Limb (tissue), 2 donors: ENCODE results near the gene SPATA31E1.
"Not testable (repeated sequence)": the region's sequence is repeated elsewhere in the genome, so short reads cannot be mapped to it uniquely, and the experiment has no call there.

ENCODE experiments used
- DNase-seq, 2 donors: peaks; one replicate each; pipeline ENCODE4 v3.0.0-alpha.2; 2016; ENCODE audit errors: extremely low spot score in 2 of 2

SPATA31E1 gene

DNA sequence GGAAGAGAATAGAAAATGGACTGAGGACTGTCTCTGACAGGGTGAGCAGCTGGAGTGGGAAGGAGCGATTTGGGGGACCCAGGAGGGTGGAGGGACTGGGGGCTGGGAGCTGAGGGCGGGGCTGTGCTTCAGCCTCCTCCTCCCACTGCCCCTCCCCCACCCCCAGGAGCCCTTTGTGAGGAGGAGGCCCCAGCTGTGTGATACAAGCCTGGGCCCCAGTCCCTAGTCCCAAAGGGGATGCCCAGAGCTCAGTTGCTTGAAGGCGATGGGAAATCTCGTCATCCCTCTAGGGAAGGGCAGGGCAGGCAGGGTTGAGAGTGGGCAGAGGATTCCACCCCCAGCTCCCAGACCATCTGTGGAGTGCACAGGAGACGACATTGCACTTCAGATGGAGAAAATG, at the start of gene SPATA31E1:
Gene SPATA31E1 (plus strand): TSS at position 251 of the 400 bp plus-strand sequence. CDS start 15 bp downstream, at position 266.
- DNase-seq = no peak

DNA sequence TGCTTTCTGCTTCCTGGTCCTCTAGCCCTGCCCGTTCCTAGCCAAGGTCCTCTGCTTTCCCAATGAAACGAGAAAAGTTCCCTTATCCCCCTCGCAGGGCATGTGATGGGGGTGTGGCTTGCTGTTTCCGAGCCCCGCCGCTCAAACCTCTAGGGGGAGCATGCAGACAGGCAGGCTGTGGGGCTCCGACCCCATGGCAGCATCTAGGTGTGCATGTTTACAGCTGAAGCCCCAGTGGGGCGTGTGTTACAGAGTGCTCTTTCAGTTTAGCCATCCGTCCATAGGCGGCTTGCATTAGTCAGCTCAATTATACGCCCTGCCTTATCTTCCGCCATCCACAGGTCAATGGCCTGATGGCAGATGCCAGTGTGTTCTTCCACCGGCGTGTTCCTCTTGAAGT, 48.3 kb upstream of the SPATA31E1 start:
- DNase-seq = no peak

DNA sequence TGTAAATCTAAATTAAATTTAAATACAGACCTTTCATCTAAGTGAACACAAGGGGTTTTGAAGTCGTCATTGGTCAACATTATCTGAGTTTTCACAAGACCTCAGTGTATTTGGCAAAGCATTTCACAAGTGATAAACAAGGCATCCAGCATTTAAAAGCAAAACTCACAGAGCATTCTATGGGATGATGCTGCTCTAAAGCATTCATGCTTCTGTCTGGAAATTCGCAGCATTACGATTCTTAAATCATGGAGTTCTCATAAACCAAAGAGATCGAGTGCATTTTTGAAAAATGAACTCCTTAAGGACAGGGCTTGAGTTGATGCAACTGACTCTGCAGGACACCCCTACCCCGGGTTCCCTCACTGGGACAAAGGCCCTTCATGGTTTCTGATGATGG, 46.1 kb upstream of the SPATA31E1 start:
- DNase-seq = no peak

DNA sequence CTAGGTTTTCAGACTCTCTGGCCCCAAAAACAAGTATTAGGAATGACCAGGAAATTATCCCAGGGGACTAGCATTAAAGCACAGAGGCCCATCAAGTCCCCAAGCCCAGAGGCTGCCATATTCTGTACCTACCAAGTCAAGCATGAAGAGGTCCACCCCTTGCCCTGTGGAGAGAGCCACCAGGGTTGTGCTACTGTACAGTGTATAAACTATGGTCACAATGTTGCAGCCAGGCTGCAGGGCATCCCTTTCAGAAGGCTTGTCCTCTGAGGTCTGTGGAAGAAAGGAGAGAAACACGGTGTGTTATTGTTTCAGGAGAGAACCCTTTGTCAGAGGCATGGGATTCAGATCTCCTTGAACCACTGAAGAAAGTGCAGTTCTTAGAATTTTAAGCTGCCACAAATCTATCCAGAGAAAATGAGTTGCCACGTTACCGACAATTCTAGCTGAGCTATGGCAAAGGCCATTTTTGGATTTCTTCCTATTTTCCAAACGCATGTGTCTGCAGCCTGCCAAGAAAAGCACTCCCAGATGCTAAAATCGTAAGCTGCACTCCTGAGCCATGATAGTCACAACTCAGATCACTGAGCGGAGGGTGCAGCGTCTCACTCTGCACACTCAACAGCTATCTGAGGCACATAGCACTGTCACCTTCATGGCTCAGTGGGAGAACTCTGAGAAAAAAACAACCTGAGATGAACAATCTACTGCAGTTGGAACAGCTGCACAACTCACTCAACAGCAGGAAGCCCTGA, 45.5 kb upstream of the SPATA31E1 start:
- DNase-seq = peak in 1 of 2 donors; percentile 21

DNA sequence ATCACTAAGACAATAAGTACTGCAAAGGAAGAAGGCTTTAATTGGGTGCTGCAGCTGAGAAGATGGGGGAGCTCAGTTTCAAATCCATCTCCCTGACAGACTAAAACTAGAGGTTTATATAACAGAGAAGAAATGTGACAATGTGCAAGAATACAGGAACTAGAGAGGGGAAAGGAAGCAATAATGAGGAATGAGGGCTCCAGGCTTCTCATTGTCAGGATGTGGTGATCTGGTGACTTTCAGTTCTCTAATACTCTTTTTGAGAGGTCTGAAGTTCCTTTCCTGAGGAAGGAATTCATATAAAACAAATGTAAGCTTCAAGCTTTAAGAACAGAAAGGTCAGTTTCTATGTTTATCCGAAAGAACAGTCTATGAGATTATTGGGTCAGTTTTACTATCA, 42.5 kb upstream of the SPATA31E1 start:
- no peak for DNase-seq

DNA sequence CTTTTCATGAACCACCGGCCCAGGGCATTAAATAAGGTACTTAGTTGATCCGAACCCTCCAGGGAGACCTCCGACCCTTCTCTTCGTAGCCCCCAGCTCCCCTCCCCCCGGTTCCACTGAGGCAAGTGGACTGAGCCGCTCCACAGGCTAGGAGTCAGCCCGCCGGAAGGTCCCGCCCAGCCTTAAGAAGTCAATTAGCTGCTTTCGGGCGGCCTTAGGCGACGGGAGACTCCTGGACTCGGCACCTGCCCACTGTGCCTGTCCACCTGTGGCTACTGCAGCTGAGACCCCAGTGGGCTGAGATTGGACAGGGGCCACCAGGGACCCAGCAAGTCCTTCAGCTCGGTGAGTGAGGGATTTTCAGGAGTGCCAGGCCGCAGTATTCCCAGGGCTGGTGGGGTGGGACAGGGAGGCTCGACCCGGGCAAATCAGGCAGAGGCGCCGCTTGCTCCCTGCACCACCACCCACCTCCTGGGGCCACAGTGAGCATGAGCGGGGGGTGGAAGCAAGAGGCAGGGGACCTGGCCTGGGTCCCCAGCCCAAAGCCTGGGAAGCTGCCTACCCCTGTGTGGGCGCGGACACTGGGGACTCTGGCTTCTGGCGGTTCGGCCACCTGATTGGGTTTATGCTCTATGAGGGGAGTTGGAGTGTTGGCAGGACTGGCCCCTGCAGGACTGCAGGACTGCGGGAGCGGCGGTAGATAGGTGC, 39.6 kb upstream of the SPATA31E1 start:
- no peak for DNase-seq

DNA sequence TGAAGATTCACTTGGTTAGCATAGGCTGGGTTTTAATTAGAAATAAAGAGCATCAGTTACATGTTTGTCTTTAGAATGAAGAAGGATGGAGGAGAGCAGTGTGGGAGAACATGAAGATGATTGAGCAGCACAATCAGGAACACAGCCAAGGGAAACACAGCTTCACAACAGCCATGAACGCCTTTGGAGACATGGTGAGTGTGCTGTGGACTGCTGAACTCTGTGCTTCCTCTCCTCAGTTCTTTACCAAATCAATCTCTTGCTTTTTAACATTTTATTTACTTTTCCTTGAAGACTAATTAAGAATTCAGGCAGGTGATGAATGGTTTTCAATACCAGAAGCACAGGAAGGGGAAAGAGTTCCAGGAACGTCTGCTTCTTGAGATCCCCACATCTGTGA, 38.2 kb upstream of the SPATA31E1 start:
- no peak for DNase-seq

DNA sequence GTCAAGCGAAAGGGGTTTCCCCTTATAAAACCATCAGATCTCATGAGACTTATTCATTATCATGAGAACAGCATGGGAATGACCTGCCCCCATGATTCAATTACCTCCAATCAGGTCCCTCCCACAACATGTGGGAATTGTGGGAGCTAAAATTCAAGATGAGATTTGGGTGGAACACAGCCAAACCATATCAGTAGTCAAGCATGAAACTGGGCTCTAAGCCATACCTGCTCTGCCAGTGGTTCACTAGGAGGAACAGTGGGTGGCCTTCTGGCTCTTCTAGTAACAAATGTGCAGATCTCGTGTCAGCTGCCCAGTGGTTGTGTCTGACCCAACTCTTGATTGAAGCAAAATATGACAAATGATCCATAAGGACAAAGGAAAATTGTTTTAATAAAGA, 34.9 kb upstream of the SPATA31E1 start:
- DNase-seq = not testable (repeated sequence)

DNA sequence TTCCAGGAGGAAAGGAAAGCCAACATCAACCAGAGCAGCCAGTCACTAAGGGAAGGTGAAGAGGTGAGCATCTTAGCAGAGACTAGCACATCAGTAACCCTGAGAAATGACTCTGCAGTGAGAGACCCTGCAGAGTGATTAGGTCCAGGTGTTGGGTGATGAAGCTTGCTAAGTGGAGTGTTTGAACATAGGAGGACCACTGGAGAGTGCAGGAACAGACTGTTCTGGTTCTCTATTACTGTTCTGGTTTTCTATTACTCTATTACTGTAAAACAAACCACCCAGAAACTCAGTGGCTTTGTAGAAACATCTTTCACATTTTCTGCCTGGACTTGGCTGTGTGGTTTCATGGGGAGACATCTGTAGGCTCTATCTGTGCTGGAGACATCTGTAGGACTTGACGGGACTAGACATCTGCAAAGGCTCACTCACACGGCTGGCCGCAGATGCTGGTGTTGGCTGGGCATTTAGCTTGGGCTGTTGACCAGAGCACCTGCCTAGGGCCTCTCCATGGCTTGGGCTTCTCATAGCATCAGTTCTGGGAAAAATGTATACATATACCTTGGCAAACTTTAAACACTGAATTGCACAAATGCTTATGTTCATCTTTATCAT, 33.4 kb upstream of the SPATA31E1 start:
- DNase-seq = peak in 1 of 2 donors; percentile 14

DNA sequence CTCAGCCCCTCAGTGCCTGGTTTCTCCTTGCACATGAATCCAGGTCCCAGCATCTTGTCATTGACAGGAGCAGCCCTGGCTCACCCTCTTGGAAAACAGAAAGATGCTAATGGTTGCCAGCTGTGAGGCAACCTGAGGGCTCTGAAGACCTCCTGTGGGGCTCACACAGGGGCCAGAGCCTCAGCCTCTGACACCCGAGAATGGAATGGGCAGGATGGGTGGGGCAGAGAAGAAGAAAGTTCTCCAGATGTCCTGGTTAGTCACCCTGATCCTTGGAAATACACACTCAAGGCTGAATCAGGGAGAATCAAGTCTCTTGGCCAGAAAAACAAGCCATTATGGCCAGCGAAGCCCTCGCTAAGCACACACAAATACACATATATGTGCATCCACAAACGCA, 32.3 kb upstream of the SPATA31E1 start:
- DNase-seq = no peak

DNA sequence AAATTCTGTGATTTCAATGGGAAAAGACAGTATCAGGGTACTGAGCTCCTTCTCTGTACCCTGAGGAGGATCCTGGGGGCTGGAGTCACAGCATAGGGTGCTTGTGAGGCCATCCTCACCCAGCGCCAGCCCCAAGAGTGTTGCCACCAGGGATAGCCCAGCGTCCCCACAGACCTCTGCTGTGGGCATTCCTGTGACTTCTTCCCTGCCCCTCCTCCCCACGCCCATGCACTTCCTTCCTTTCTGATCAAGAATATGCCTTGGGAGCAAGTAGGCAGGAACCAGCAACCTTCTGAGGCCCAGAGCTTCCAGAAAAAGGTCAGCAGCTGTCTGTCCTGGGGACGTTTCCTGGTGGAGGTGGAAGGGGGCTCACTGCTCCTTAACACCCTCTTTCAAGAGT, 31.5 kb upstream of the SPATA31E1 start:
- DNase-seq = not testable (repeated sequence)

DNA sequence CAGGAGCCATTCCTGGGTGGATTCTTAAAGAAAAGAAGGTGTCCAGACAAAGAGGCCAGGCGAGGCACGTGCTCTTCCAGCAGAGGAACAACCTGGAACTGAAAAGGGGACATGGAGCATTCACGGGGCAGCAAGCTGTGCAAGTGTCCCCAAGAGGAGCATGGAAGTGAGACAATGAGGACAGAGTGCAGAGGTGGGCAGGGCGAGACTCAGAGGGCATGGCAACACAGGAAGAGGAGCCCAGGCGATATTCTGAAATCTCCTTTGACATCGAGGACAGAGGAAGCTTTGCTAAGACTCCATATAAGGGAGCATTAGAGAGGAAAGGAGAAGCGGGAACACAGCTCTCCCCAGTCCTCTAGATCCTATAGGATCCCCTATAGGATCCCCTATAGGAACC, 29.4 kb upstream of the SPATA31E1 start:
- DNase-seq = no peak

DNA sequence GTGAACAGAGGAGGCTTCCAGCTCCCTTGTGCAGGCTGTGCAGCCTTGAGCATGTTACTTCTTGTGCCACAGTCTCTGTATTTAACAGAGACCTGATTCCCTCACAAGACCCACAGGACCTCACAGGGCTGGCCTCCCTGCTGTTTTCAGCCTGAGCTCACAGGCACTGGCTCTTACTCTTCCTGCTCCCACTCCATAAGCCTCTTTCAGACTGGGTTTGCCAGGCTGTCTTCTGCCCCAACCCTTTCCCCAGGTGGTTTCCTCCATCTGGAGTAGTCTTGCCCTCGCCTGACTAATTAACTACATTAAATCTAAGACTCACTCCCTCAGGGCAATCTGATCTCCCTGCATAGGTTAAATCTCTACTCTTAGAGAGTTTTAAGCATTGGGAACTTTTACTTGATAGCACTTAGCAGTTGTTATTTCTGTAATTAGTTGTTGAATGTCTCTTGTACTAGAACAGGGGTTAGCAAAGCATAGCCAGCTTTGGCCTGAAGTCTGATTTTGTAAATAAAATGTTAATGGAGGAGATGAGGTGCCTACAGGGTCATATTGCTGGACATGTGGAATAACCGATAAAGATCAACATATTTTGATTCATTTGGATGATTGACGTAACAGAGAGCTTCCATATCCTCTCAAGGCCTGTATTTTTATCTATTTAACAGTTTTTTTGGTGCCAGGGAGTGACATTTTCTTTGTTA, 28.6 kb upstream of the SPATA31E1 start:
- no peak for DNase-seq

DNA sequence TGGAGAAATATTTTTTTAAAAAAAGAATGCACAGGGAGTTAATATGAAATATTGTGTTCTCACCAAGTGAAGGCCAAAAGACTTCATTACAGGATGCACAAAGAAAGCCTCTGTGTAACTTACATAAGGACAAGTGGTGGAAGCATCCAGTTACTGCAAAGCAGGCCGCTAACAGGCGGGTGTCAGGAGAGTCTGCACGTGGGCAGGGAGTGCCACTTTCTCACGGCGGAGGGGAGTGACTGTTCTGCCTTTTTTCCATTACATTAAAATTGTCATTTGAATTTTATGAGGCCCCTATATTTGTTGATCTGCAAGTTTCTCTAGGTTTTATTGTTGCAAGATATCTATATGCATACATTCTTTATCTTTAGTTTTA, 28.1 kb upstream of the SPATA31E1 start:
- DNase-seq = no peak

DNA sequence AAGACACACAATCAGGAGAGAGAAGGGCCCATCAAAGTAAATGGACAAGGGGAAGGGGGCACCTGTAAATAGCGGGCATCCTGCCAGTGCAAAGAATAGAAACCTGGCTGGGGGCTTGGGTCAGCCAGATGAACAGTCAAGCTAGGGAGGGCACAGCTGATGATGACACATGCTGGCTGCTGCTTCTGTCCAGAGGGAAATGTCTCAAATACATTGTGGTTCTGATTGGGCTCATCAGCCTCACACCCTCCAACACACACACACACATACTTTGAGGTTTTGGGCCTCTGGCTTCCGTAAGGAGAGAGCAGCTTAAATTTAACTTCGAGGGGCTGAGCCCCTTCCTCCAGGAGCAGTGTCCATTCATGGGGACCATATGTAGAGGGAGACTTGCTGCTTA, 27.6 kb upstream of the SPATA31E1 start:
- DNase-seq = no peak

DNA sequence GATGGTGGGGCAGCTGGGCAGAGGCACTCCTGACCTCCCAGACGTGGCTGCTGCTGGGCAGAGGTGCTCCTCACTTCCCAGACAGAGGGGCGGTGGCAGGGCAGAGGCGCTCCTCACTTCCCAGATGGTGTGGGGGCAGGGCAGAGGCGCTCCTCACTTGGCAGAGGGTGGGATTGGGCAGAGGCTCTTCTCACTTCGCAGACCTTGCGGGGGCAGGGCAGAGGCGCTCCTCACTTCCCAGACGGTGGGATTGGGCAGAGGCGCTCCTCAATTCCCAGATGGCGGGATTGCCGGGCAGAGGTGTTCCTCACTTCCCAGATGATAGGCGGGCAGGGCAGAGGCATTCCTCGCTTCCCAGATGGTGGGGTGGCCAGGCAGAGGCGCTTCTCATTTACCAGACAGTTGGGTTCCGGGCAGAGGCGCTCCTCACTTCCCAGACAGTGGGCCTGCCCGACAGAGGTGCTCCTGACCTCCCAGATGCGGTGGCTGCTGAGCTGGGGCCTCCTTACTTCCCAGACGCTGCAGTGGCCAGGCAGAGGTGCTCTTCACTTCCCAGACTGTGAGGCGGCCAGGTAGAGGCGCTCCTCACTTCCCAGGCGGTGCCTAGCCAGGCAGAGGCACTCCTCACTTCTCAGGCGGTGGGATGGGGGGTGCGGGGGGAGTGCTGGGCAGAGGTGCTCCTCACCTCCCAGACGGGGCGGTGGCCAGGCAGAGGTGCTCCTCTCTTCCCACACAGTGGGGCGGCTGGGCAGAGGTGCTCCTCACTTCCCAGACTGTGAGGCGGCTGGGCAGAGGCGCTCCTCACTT, 25.3 kb upstream of the SPATA31E1 start:
- no peak for DNase-seq

DNA sequence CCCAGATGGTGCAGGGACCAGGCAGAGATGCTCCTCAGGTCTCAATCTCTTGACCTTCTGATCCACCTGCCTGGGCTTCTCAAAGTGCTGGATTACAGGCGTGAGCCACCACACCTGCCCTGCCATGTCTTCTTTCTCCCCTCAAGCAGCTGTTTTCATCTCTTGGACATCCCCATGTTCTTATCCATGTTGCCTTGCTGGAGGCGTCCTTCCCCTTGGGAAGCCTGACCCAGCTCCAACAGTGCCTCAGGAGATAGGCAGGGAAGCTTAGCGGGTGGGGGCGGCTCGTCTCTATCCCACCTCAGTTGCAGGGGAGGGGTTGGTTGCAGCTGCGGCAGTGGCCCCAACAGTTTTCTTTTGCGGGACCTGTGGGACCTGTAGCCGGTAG, 24.7 kb upstream of the SPATA31E1 start:
- no peak for DNase-seq

DNA sequence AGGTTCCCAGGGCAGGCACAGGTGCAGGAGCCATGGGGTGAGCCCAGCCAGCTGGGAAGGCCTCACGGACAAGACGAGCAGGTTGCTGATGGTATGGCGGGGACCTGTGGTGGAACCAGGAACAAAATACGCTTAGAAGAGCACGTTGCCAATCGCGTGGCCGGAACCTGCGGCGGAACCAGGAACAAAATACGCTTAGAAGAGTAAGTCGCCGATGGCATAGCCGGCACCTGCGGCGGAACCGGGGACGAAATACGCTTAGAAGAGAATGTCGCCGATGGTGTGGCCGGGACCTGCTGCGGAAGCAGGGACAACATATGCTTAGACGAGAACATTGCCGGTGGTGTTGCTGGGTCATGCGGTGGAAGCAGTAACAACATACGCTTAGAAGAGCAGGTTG, 23.5 kb upstream of the SPATA31E1 start:
- DNase-seq = no peak

DNA sequence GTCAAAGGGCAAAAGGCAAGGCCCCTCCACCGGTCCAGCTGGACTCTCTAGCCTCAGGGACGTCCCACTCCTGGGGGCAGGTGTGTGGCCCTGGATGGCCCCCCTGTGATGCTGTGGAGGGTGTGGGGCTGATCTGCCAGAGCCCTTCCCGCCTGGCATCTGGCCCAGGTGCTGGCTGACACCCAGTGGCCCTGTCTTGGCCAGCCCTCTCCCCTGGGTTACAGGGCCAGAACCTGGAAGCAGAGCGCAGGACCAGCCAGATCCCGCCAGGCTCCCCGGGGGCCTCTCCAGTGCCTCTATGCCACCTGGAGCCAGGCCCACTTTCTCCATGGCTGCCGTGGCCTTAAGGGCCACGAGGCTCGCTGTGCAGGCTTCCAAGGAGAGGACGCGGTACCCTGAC, 22.9 kb upstream of the SPATA31E1 start:
- DNase-seq = no peak

DNA sequence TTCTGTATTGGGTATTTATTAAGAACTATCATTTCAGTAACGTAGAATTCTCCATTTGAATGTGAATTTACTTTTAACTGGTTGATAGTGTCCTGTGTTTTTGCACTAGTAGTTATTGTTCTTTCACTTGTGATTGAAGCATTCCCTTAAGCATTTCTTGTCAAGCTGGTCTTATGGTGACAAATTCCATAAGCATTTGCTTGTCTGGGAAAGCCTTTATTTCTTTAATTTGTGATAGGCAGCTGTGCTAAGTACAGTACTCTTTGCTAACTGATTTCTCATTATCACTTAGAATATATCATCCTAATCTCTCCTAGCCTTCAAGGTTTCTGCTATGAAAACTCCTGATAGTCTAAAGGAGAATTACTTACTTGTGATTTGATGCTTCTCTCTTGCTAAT, 21.3 kb upstream of the SPATA31E1 start:
- no peak for DNase-seq

DNA sequence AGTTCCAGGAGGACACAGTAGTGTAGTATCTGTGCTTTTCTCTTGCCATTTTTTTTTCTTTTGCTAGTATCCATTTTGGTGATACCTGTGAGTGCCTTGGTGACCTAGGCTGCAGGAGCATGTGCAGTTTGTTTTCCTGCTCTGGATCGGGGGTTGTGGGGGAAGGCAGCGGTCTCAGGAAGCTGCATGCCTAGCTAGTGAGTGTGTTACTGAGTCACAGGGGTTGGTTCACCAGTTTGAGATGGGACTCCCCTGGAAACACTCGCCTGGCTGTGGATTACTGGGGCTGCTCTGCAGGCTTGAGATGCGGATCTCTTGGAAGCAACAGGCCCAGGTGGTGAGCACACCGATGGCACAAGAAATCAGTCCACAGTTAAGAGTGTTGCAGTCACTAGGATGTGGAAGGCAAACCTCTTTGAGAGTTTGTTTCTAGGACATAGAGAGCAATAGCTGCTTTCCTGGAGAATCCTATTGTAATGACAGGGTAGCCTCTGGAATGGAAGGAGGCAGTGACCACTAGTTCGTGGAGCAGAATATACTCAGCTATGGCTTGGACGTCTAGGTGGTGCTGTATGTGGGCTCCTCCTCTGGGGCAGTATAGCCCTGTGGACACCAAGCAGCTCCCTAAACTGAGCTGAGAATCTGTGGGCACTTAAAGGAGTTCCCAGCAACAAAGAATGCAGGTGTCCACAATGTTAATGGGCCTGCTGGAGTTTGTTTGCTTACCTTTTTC, 20.0 kb upstream of the SPATA31E1 start:
- no peak for DNase-seq
